PC-9 (cell line): ENCODE results near the gene ZBBX. TPM values are rescaled to one million over a fixed set of nuclear protein-coding genes. Genes with fewer than 3 reads are reported as not detected.

Experiments
- BruUV-seq: library from RNA; stranded (reverse); fragments of 400-500 nt; replicated peaks from 2 replicates; lab custom pipeline; 2021; lab: Mats Ljungman, UMichigan
- CTCF ChIA-PET: fragments of 300-600 bp; sonication (Branson Sonifier 250); formaldehyde crosslinking; loops from one replicate; lab custom pipeline; 2022; ENCODE audit warnings: antibody characterized with exemption; lab: Charles Lee
- POLR2A ChIA-PET: fragments of 300-600 bp; sonication (Branson Sonifier 250); formaldehyde crosslinking; loops from one replicate; lab custom pipeline; 2022; ENCODE audit warnings: antibody characterized with exemption; ENCODE audit not compliant: unreplicated experiment; lab: Charles Lee
- DNase-seq, 2 experiments: peaks; one replicate each; pipeline versions ENCODE4 v3.0.0 to v3.0.0-alpha.2; 2015 to 2022; ENCODE audit warnings: mixed read lengths in 1 of 2
- H2AFZ ChIP-seq: fragments of 200-600 bp; sonication (generic); 2 replicates; pipeline ENCODE4 v1.8.1; 2017; ENCODE audit warnings: antibody characterized with exemption
- H3F3A ChIP-seq: fragments of 200-600 bp; sonication (generic); 2 replicates; pipeline ENCODE4 v1.8.1; 2017; ENCODE audit warnings: antibody characterized with exemption, mild to moderate bottlenecking, low read depth; ENCODE audit not compliant: insufficient read depth
- H3K27ac ChIP-seq: fragments of 200-600 bp; sonication (generic); 2 replicates; pipeline ENCODE4 v1.6.1; 2016; ENCODE audit warnings: mixed run types
- H3K27me3 ChIP-seq: fragments of 200-600 bp; sonication (generic); 2 replicates; pipeline ENCODE4 v1.6.1; 2016; ENCODE audit warnings: low read depth, mixed run types; ENCODE audit not compliant: insufficient read depth
- H3K36me3 ChIP-seq: fragments of 200-600 bp; sonication (generic); 2 replicates; pipeline ENCODE4 v1.6.1; 2016; ENCODE audit warnings: low read depth, mixed run types
- H3K4me1 ChIP-seq: fragments of 200-600 bp; sonication (generic); replicated peaks from 2 replicates; pipeline ENCODE4 v1.6.1; 2016; ENCODE audit warnings: mixed run types; ENCODE audit not compliant: insufficient read depth
- H3K4me2 ChIP-seq: fragments of 200-600 bp; sonication (generic); 2 replicates; pipeline ENCODE4 v1.6.1; 2017; ENCODE audit warnings: mixed run types
- H3K4me3 ChIP-seq: fragments of 200-600 bp; sonication (generic); 2 replicates; pipeline ENCODE4 v1.6.1; 2016; ENCODE audit warnings: mixed run types
- H3K79me2 ChIP-seq: fragments of 200-600 bp; sonication (generic); 2 replicates; pipeline ENCODE4 v1.6.1; 2017; ENCODE audit warnings: low read depth, mixed run types
- H3K9me2 ChIP-seq: fragments of 200-600 bp; sonication (generic); 2 replicates; pipeline ENCODE4 v1.8.1; 2017; ENCODE audit warnings: mild to moderate bottlenecking; ENCODE audit not compliant: insufficient read depth
- H3K9me3 ChIP-seq: fragments of 200-600 bp; sonication (generic); 2 replicates; pipeline ENCODE4 v1.8.1; 2016; ENCODE audit warnings: low read depth; ENCODE audit not compliant: insufficient read depth
- H4K20me1 ChIP-seq: fragments of 200-600 bp; sonication (generic); 2 replicates; pipeline ENCODE4 v1.8.1; 2017; ENCODE audit not compliant: insufficient read depth
- CTCF ChIP-seq: fragments of 200-600 bp; sonication (generic); conservative IDR thresholded peaks from 2 replicates; pipeline ENCODE4 v1.6.1; 2017; ENCODE audit warnings: mixed run types, antibody characterized with exemption, mild to moderate bottlenecking, moderate library complexity
- EZH2 ChIP-seq: fragments of 200-600 bp; sonication (generic); IDR thresholded peaks from 2 replicates; pipeline ENCODE4 v1.8.0; 2017; ENCODE audit warnings: antibody characterized with exemption, low read depth
- intact Hi-C: fragments of 100-400 bp; cut with micrococcal nuclease; formaldehyde crosslinking; loops from one replicate; pipeline ENCODE4 v1.10.0; 2022; ENCODE audit not compliant: unreplicated experiment
- total RNA-seq: library from RNA; stranded (reverse); gene quantifications from 2 replicates; pipeline ENCODE4 v1.2.3, GENCODE V29; 2021

Gene ZBBX
- total RNA-seq, 1 experiment from 2014 or later: 0.85 TPM

- POLR2A ChIA-PET: no interaction called here
- no peaks in the 10 kb centered on the region for H3F3A ChIP-seq
- no peaks in the 10 kb centered on the region for H3K27me3 ChIP-seq
- no peak for DNase-seq
- H2AFZ ChIP-seq: no peak overlapping the region
- BruUV-seq: no TSS peak
- no peaks in the 10 kb centered on the region for H3K9me3 ChIP-seq
- TF ChIP-seq CTCF (no peak), EZH2 (no peak)
- no peaks in the 10 kb centered on the region for H3K9me2 ChIP-seq
- H4K20me1 ChIP-seq: no peaks in the 10 kb centered on the region
- no peak overlapping the region for H3K27ac ChIP-seq
- H3K79me2 ChIP-seq: no peaks in the 10 kb centered on the region
- H3K4me3 ChIP-seq: no peak overlapping the region
- intact Hi-C loops: loop anchor here (5.0 to 10.0 kb wide), 3 partner anchors 314 to 1491 kb away; no protein-coding TSS in a partner anchor
- H3K4me1 ChIP-seq: no peaks in the 10 kb centered on the region
- CTCF ChIA-PET: no interaction called here
- no peak overlapping the region for H3K4me2 ChIP-seq
- no peaks in the 10 kb centered on the region for H3K36me3 ChIP-seq
These were observed 33.9 kb downstream of the ZBBX start for GRCh38 chr3:167346171-167346570.

- POLR2A ChIA-PET: no interaction called here
These were observed 48.9 kb downstream of the ZBBX start for GRCh38 chr3:167330993-167331785.

GRCh38 chr3:167323572-167323971, 56.5 kb downstream of the ZBBX start:
- no peaks in the 10 kb centered on the region for H3K9me3 ChIP-seq
- ChIA-PET CTCF (no interaction called here), POLR2A (no interaction called here)
- 0 out of 2 replicates have a peak, but pooled peaks cover 3% of the 10 kb centered on the region for H3K4me1 ChIP-seq
- H3K4me2 ChIP-seq: no peak overlapping the region
- intact Hi-C loops: no loop called here
- BruUV-seq: no TSS peak
- H3K27ac ChIP-seq: no peak overlapping the region
- H3F3A ChIP-seq: no peaks in the 10 kb centered on the region
- no peaks in the 10 kb centered on the region for H3K36me3 ChIP-seq
- DNase-seq: no peak
- H3K9me2 ChIP-seq: no peaks in the 10 kb centered on the region
- TF ChIP-seq CTCF (no peak), EZH2 (no peak)
- H3K4me3 ChIP-seq: no peak overlapping the region
- H3K27me3 ChIP-seq: no peaks in the 10 kb centered on the region
- no peaks in the 10 kb centered on the region for H3K79me2 ChIP-seq
- H2AFZ ChIP-seq: 0 out of 2 replicates have a peak overlapping the region, but pooled peaks have one; percentile 26
- H4K20me1 ChIP-seq: no peaks in the 10 kb centered on the region

More at GRCh38 chr3:167330993-167331785, 48.9 kb downstream of the ZBBX start:
- H3K27me3 ChIP-seq: no peaks in the 10 kb centered on the region
- H3K4me3 ChIP-seq: no peak overlapping the region
- intact Hi-C loops: no loop called here
- no peaks in the 10 kb centered on the region for H3K9me2 ChIP-seq
- no peaks in the 10 kb centered on the region for H3K79me2 ChIP-seq
- no peaks in the 10 kb centered on the region for H3K36me3 ChIP-seq
- CTCF ChIA-PET: no interaction called here
- H3K9me3 ChIP-seq: no peaks in the 10 kb centered on the region
- H4K20me1 ChIP-seq: no peaks in the 10 kb centered on the region
- no peaks in the 10 kb centered on the region for H3K4me1 ChIP-seq
- H3K27ac ChIP-seq: no peak overlapping the region
- no peak for TF ChIP-seq EZH2
- TF ChIP-seq CTCF: no peak
- no peaks in the 10 kb centered on the region for H3F3A ChIP-seq
- no peak overlapping the region for H2AFZ ChIP-seq
- DNase-seq: no peak
- H3K4me2 ChIP-seq: no peak overlapping the region
- BruUV-seq: no TSS peak
